GM21825 (cell line): ENCODE measurements around the gene ASPSCR1.
"Not testable (repeated sequence)": the region's sequence is repeated elsewhere in the genome, so short reads cannot be mapped to it uniquely, and the experiment has no call there.

Source experiments
- ATAC-seq: cut with Tn5 transposase; IDR thresholded peaks from one replicate; pipeline ENCODE4 v1.9.1; 2021; ENCODE audit warnings: mild to moderate bottlenecking, moderate library complexity; ENCODE audit not compliant: unreplicated experiment

Gene ASPSCR1

DNA sequence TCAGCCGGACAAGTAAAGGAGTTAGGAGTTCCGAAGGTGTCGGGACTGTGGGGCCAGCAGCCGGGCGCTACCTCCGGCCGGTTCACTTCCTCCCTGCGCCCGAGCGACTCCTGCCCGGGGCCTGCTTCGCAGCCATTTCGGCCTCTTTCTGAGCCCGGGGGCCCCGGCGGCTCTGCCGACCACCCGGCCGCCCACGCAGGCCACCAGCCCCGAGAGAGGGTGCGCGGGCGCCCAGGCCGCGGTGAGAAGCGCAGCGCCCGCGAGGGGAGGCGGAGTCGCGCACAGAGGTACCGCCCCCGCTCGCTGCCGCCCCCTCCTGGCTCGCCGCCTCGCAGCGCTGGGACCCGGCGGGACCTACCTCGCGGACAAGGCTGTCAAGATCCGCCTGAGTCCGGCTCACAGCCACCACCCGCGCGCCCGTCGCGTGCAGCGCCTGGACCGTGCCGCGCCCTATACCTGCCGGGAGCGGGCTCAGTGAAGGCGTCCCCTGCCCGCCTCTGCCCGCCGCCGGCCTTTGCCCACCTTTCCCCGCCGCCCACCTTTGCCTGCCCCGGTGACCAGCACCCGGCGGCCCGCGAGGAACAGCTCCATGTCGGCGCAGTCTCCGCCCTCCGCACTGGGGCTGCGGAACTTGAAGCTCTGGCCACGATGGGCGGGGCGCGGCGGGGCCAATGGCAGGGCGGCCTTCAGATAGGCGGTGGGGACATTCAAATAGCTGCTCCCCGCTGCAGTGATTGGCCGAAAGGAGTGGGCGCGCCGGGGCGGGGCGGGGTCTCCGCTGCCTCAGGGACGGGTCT, 59.9 kb downstream of the ASPSCR1 start, which contains the start of gene DCXR:
DCXR (minus strand) TSS at position 606 of the 797 bp plus-strand sequence; CDS start at position 591, 15 bp downstream.
- peak; percentile 80 for ATAC-seq

- no peak for ATAC-seq
Measured at GRCh38 chr17:82037889-82038195, 60.4 kb downstream of the ASPSCR1 start.

- ATAC-seq = not testable (repeated sequence)
Measured at GRCh38 chr17:82038796-82039409, 61.5 kb downstream of the ASPSCR1 start.

- ATAC-seq = no peak
Measured at GRCh38 chr17:82039695-82040299, 62.4 kb downstream of the ASPSCR1 start.

DNA sequence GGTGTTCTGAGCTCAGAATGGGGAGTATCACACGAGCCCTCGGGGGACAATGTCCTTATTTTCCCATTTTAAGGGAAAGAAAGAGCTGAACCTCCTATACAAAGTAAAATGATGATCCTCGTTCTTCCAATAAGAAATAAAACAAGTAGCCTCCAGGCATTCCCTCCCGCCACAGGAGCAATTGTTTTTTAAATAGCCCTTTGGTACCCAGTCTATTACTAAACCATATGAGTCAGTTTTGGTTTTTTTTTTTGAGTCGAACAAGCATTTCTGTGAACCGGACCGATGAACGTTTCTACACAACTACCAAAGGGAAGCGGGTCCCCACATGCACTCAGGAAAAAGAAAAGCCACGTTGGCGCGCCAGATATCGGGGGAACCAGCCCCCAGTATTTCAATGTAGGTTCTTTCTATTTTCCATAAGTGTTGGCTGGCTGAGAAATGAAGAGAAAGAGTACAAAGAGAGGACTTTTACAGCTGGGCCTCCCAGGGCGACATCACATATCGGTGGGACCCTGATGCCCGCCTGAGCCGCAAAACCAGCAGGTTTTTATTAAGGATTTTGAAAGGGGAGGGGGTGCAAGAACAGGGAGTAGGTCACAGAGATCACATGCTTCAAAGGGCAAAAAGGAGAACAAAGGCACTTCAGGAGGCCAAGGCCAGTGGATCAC, 63.9 kb downstream of the ASPSCR1 start:
- no peak for ATAC-seq

GRCh38 chr17:82042649-82043048, 65.2 kb downstream of the ASPSCR1 start:
- ATAC-seq = no peak

GRCh38 chr17:82043507-82043906, 66.1 kb downstream of the ASPSCR1 start:
- ATAC-seq = no peak

GRCh38 chr17:82045936-82046484, 68.6 kb downstream of the ASPSCR1 start:
- ATAC-seq = no peak

- ATAC-seq = no peak
Measured at GRCh38 chr17:82046903-82047302, 69.5 kb downstream of the ASPSCR1 start.

DNA sequence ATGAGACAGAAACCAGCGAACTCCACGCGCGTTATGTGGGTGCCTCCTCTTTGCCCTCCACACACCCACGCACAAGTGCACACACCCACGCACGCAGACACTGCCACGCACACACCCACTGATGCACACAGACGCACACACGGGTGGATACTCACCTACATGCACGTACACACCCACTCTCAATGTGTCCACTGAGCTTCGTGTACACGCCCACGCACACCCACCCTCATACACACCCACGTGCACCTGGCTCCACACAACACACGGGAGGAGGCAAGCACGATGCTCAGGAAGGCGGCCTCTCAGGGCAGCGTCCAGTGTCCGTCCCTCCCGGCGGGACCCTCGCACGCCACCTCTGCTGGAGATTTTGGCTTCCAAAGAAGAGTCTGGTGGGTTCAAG, 70.0 kb downstream of the ASPSCR1 start:
- ATAC-seq = no peak

GRCh38 chr17:82047914-82048570, 70.6 kb downstream of the ASPSCR1 start:
- no peak for ATAC-seq

GRCh38 chr17:82048571-82048971, 71.1 kb downstream of the ASPSCR1 start:
- ATAC-seq = no peak

GRCh38 chr17:82049106-82049505, 71.7 kb downstream of the ASPSCR1 start:
- ATAC-seq = no peak

DNA sequence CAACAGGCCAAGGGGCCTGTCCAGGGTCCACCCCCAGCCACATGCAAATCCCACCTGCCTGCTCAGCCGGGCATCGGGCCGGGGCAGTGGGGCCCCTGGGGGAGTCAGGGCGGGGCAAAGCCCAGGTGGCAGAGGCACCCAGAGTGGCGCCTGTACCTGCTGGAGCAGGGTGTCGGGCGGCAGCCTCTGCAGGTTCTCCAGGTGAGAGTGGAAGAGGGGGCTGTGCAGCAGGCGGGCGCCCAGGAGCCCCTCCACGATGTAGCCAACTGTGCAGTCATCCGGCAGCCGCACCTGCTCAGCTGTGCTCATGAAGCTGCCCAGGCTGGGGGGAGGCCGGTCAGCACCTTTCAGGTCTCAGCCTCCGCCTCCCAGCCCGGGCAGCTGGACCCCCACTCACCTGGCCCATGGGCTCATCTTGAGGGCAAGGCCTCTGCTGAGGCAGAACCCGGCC, 72.1 kb downstream of the ASPSCR1 start:
- no peak for ATAC-seq

DNA sequence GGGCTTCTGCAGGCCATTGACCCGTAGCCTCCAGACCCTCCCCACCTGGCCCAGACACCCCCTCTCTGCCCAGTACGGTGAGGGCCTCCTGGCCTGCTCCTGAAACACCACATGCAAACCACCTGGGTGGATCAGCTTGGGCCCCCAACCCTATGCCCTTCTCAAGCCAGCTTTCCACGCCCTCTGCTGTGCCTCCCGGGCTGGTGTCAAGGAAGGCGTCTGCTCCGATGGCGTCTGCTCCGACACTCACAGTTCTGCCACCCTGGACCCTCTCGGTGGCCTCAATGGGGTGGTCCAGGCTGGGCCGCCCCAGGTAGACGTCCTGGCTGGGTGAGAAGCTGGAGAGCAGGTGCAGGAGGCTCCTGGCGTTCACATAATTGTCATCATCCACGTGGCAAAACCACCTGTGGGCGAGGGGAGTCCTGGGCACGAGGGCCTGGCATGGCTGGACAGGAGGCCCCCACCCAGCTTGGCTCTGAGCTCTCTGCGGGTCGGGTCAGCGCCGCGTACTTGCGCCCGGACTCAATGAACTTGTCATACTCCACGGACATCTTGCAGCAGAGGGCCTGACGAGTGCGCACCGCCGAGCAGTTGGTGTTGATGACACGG, 72.8 kb downstream of the ASPSCR1 start:
- ATAC-seq = no peak

DNA sequence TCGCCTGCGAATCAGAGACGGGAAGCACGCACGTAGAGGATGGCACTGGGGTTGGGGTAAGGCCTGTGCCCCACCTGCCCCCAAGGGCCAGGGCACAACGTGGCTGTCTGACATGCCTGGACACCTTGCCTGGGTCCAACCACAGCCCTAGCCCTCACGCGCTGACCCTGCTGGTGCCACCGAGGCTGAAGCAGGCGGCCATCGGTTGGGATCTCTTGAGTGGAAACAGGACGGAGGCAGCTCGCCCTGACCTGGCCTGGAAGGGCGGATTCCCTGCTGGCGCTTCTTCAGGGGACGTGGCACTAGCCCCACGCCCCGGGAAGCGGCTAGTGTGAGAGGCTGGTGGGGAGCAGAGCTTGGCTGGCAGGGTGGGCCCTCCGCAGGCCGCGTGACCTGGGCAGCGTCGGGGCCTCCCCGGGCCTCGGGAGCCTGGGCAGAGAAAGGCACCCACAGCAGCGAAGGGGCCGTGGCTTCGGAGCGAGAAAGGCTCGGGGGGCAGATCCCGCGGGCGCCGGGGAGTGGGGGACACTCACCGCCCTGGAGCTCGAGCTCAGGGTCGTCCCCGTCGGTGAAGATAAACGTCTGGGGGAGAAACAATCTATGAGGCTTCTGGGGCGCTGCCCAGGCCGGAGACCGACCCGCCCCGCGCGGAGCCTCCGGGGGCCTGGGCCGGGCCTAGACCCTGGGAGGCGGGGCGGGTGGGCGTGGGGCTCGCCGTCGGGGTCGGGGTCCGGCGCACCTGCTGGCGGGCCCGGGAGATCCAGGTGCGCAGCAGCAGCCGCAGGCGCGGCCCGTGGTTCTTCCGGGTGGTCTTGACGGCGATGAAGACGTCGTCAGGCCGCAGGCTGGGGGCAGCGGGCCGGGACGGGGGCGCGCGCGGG, 73.6 kb downstream of the ASPSCR1 start:
- ATAC-seq = no peak

DNA sequence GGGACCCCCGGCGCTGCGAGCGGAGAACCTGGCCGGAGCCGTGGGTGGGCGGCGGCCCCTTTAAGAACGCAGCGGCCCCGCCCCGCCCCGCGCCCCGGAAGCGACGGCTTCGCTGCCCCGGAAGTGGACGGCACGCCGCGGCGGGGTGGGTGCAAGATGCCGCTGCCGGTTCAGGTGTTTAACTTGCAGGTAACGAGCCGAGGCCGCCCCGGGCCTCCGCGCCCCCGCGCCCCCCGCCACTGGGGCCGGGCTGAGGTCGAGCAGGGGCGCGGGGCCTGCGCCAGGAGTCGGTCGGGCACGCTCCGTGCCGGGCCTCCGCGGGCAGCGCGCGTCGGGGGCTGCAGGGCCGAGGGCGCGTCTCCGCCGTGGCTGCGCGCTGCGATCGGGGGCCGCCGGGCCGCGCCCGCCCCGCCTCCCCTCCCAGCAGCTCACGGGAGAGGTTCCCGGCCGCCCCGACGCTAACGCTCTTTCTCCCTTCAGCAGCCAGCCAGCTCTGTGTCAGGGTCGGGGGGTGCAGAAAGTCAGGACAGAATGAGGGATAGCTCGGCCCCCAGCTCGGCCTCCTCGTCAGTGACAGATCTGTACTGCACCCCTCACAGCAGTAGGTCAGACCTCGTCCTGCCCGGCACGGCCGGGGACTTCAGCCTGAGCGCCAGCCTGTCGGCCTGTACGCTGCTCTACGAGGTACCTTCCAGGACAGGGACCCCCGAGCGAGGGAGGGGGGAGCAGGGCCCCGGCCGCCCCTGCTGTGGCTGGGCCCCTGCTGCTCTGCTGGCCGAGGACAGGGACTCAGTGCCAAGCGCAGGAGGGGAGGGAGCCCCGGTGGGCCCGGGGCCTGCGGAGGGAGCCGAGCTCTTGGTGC, 74.6 kb downstream of the ASPSCR1 start, which contains the start of the genes GPS1 and RFNG:
GPS1 (plus strand) TSS at position 123 of the 862 bp plus-strand sequence; CDS start at position 157, 34 bp downstream.
RFNG (minus strand) TSS at position 36 of the 862 bp plus-strand sequence. CDS start 45 bp downstream, outside the sequence.
- ATAC-seq = peak; percentile 45

DNA sequence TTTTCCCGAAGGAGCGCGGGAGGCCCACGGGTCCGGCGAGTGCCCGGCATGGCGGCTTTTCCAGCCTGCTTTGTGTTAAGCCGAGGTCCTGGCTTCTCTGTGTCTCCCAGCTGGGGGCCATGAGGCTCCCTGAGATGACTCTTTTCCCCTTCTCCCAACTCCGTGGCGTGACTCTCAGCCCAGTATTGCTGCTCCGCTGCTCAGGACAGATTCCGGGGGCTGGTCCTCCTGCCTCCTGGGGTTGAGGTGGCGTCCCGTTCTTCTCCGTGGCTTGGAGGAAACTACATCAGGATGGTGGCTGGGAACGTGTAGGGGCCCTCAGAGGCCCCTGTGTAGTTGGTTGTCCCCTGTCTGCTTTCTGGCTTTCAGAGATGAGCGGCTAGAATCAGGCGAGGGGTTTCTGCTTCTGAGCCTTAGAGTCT, 75.2 kb downstream of the ASPSCR1 start:
- ATAC-seq = no peak
